H1 (cell line): ENCODE data around the gene C11orf58. TPM values are rescaled to one million over a fixed set of nuclear protein-coding genes. Genes with fewer than 3 reads are reported as not detected.

Source experiments
- CBX5 ChIP-seq: fragments of 300-800, 300-1000 bp; sonication (generic); IDR thresholded peaks from 2 replicates; pipeline ENCODE4 v1.7.1; 2016; ENCODE audit warnings: antibody characterized with exemption, low read length, low read depth
- EP300 ChIP-seq, 2 experiments: IDR thresholded peaks; 1 replicate in 1 of 2; 2 replicates in 1 of 2; pipeline ENCODE4 v1.6.1; 2011 to 2012; ENCODE audit warnings: low read depth in 2 of 2, low read length in 2 of 2, mild to moderate bottlenecking in 2 of 2, borderline replicate concordance in 1 of 2, inconsistent platforms in 1 of 2, moderate library complexity in 1 of 2
- JUN ChIP-seq: IDR thresholded peaks from 2 replicates; pipeline ENCODE4 v1.6.1; 2011; ENCODE audit warnings: low read depth, mild to moderate bottlenecking, improper control_type of control experiment, low read length
- RNF2 ChIP-seq: fragments of 200-900, 300-1000 bp; sonication (generic); IDR thresholded peaks from 2 replicates; pipeline ENCODE4 v1.7.1; 2016; ENCODE audit warnings: borderline replicate concordance, low read depth, mild to moderate bottlenecking, antibody characterized with exemption, low read length; ENCODE audit not compliant: poor library complexity, severe bottlenecking; ENCODE audit errors: missing control alignments
- SIN3A ChIP-seq, 2 experiments: IDR thresholded peaks in 1 of 2; conservative IDR thresholded peaks in 1 of 2; 2 replicates each; pipeline ENCODE4 v1.6.1; 2011 to 2012; ENCODE audit warnings: low read length in 2 of 2, improper control_type of control experiment in 1 of 2, low read depth in 1 of 2, mild to moderate bottlenecking in 1 of 2
- SRF ChIP-seq: IDR thresholded peaks from 2 replicates; pipeline ENCODE4 v1.6.1; 2011; ENCODE audit warnings: mild to moderate bottlenecking, low read depth, low read length, moderate library complexity
- TCF12 ChIP-seq: IDR thresholded peaks from 2 replicates; pipeline ENCODE4 v1.6.1; 2011; ENCODE audit warnings: low read depth, mild to moderate bottlenecking, low read length
- polyA plus RNA-seq, 7 experiments: library from polyadenylated mRNA; depleted of rRNA in 3 of 7; stranded (reverse) in 5 of 7; unstranded in 2 of 7; fragments of >200 nt in 5 of 7; fragments of 200-250 nt in 2 of 7; gene quantifications; 1 replicate in 5 of 7; 2 replicates in 1 of 7; 4 replicates in 1 of 7; pipeline versions ENCODE4 v1.2.1 to v1.2.3, GENCODE V29; 2011 to 2013; ENCODE audit warnings: missing spikeins in 2 of 7, mixed read lengths in 2 of 7
- total RNA-seq: library from RNA; stranded (reverse); fragmentation: NEBNext Ultra II Directional; extraction: Animal tissue kit (Norgen Biotek cat#: 25700); gene quantifications from 2 replicates; pipeline ENCODE4 v1.2.1, GENCODE V29; 2021

C11orf58 gene
- total and polyA plus RNA-seq, 2 of the 8 experiments (the other 6 are each of a cell fraction or from before 2014, with no cell fraction given) = 70.7 to 181 TPM

- TF ChIP-seq SRF (no peak), CBX5 (no peak), EP300 (IDR thresholded peaks at IDR 0.05; ENCODE audit: borderline replicate concordance in 1 of 2, low read depth in 2 of 2, low read length in 2 of 2) (no peak), TCF12 (no peak), RNF2 (no peak), SIN3A (conservative IDR thresholded peaks at IDR 0.05 in 1 of 2, IDR thresholded peaks at IDR 0.05 in 1 of 2; ENCODE audit: low read depth in 1 of 2, low read length in 2 of 2) (no peak), JUN (no peak)
These were observed 26.4 kb downstream of the C11orf58 start (continued) for GRCh38 chr11:16764888-16765287.
